Measurements from ENCODE around the gene TSEN2. TPM values are rescaled to one million over a fixed set of nuclear protein-coding genes. Genes with fewer than 3 reads are reported as not detected.

TSEN2 gene
- total RNA-seq, 1 donor from 2014 or later, result 21.3 TPM

DNA sequence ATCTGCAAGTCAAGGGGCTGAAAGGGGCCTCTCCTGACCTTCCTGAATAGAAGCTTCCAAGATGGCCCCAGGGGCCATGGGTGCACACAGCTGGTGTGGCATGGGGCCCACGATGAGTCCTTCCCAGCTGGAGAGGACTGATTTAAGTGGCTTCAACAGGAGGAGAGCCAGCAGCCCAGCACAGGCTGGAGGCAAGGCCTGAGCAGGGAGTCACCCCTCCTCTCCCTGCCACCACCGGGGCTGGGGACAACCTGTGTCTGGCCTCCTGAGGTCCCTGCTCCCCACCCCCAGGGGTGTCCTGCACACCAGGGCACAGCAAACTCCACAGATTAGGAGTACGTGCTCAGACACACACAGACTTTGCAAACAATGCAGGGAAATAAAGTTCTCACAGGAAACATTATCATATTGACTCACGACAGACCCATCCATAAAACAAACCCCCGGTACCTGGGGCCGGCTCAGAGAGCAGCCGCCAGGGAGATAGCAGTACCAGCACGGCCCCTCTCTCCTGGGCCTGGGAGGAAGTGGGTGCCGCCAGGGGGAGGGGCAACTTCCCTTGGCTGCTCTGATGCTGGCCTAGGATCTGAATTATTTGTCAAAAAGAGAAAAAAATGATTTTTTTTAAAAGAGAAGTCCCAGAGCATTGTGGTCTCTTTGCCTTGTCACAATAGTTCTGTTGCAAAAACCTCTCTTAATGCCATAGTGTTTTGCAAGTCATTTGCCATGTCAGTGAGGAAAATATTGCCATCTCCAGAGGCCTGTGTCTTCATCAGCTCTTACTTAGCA lies 21.9 kb upstream of the TSEN2 start:
- H3F3A ChIP-seq (ENCODE audit: low read depth), result no peaks in the 10 kb centered on the region
- H3K36me3 Mint-ChIP-seq, result no peaks in the 10 kb centered on the region
- H3K27me3 Mint-ChIP-seq (ENCODE audit: insufficient read depth, low read depth), result no peaks in the 10 kb centered on the region
- no peak overlapping the region for H3K4me2 ChIP-seq
- no peaks in the 10 kb centered on the region for H3K79me2 ChIP-seq (ENCODE audit: low read depth)
- H3K27me3 ChIP-seq, result no peaks in the 10 kb centered on the region
- no peak for DNase-seq (ENCODE audit: low spot score)
- H4K20me1 ChIP-seq (ENCODE audit: low read depth), result no peaks in the 10 kb centered on the region
- H3K9ac ChIP-seq, result no peak overlapping the region
- no peak overlapping the region for H3K27ac ChIP-seq
- no peaks in the 10 kb centered on the region for H3K36me3 ChIP-seq
- TF ChIP-seq EZH2 (IDR thresholded peaks at IDR 0.05) (no peak), EZH2phosphoT487 (IDR thresholded peaks at IDR 0.05) (no peak)
- TF ChIP-seq, protein P1, sequence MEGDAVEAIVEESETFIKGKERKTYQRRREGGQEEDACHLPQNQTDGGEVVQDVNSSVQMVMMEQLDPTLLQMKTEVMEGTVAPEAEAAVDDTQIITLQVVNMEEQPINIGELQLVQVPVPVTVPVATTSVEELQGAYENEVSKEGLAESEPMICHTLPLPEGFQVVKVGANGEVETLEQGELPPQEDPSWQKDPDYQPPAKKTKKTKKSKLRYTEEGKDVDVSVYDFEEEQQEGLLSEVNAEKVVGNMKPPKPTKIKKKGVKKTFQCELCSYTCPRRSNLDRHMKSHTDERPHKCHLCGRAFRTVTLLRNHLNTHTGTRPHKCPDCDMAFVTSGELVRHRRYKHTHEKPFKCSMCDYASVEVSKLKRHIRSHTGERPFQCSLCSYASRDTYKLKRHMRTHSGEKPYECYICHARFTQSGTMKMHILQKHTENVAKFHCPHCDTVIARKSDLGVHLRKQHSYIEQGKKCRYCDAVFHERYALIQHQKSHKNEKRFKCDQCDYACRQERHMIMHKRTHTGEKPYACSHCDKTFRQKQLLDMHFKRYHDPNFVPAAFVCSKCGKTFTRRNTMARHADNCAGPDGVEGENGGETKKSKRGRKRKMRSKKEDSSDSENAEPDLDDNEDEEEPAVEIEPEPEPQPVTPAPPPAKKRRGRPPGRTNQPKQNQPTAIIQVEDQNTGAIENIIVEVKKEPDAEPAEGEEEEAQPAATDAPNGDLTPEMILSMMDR (IDR thresholded peaks at IDR 0.05), result no peak
- no peak overlapping the region for H2AFZ ChIP-seq (replicated peaks)
- H3K4me3 ChIP-seq, result no peak overlapping the region
- H3K4me1 ChIP-seq, result no peaks in the 10 kb centered on the region
- no peak overlapping the region for H3K4me3 Mint-ChIP-seq
- H3K9me3 ChIP-seq (ENCODE audit: low read depth), result no peaks in the 10 kb centered on the region
- no peak overlapping the region for H3K27ac Mint-ChIP-seq
- H3K9me3 Mint-ChIP-seq, result no peaks in the 10 kb centered on the region
- H3K4me1 Mint-ChIP-seq, result no peaks in the 10 kb centered on the region

DNA sequence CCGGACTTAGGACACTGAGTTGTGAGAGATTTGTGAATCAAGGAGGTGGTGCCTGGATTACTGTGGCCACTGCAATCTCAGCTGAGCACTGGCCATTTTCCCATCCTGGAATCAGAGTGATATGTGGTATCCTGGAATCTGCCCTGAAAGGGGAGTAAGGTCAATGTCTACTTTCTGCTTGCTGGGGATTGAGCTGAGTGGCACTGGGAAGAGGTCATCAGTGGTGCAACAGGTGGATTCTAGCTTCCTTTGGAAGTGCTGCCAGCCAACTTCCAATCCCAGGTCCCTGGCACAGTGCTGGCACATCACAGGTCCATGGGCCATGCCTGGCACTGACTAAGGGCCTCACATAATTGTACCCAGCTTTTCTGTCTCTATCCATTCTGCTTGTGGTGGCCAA lies 20.6 kb upstream of the TSEN2 start:
- Histone ChIP-seq H4K20me1 (ENCODE audit: low read depth) (no peaks in the 10 kb centered on the region), H3K36me3 (no peaks in the 10 kb centered on the region), H3K27me3 (no peaks in the 10 kb centered on the region), H3K79me2 (ENCODE audit: low read depth) (no peaks in the 10 kb centered on the region), H3K4me3 (no peak overlapping the region), H3K9me3 (ENCODE audit: low read depth) (no peaks in the 10 kb centered on the region), H3F3A (ENCODE audit: low read depth) (no peaks in the 10 kb centered on the region), H3K4me2 (no peak overlapping the region), H3K9ac (no peak overlapping the region), H3K27ac (no peak overlapping the region), H3K4me1 (no peaks in the 10 kb centered on the region), H2AFZ (replicated peaks) (no peak overlapping the region)
- no peak overlapping the region for H3K4me3 Mint-ChIP-seq
- no peaks in the 10 kb centered on the region for H3K36me3 Mint-ChIP-seq
- DNase-seq (ENCODE audit: low spot score), result no peak
- TF ChIP-seq EZH2 (IDR thresholded peaks at IDR 0.05), result no peak
- TF ChIP-seq EZH2phosphoT487 (IDR thresholded peaks at IDR 0.05), result no peak
- TF ChIP-seq, protein P1 (IDR thresholded peaks at IDR 0.05), result no peak
- H3K27me3 Mint-ChIP-seq (ENCODE audit: insufficient read depth, low read depth), result no peaks in the 10 kb centered on the region
- H3K27ac Mint-ChIP-seq, result no peak overlapping the region
- H3K9me3 Mint-ChIP-seq, result no peaks in the 10 kb centered on the region
- H3K4me1 Mint-ChIP-seq, result no peaks in the 10 kb centered on the region

DNA sequence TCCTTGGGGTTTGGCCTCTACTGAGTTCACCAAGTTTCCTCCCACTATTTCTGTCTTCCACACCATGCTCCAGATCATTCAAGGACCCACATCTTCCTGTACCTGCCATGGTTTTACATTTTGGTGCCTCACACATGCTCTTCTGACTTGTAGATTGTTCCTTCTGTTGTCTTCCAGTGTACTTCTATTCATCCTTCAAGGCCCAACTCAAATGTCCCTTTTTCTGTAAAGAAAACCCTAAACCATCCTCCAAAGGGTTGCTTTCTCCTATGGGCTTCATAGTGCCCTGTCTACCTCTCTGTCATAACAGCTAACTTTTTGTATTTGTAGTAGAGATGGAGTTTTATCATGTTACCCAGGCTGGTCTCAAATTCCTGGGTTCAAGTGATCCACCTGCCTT lies 20.1 kb upstream of the TSEN2 start:
- no peaks in the 10 kb centered on the region for H3K27me3 ChIP-seq

More for the DNA sequence above, 20.1 kb upstream of the TSEN2 start:
- no peaks in the 10 kb centered on the region for H3K27me3 Mint-ChIP-seq (ENCODE audit: insufficient read depth, low read depth)
- Histone ChIP-seq H2AFZ (replicated peaks) (no peak overlapping the region), H3K4me3 (no peak overlapping the region), H3K4me2 (no peak overlapping the region), H4K20me1 (ENCODE audit: low read depth) (no peaks in the 10 kb centered on the region), H3K79me2 (ENCODE audit: low read depth) (no peaks in the 10 kb centered on the region), H3K9ac (no peak overlapping the region), H3K9me3 (ENCODE audit: low read depth) (no peaks in the 10 kb centered on the region), H3K4me1 (no peaks in the 10 kb centered on the region), H3K27ac (no peak overlapping the region), H3F3A (ENCODE audit: low read depth) (no peaks in the 10 kb centered on the region), H3K36me3 (no peaks in the 10 kb centered on the region)
- DNase-seq (ENCODE audit: low spot score), result no peak
- H3K4me3 Mint-ChIP-seq, result no peak overlapping the region
- no peaks in the 10 kb centered on the region for H3K9me3 Mint-ChIP-seq
- no peak overlapping the region for H3K27ac Mint-ChIP-seq
- H3K4me1 Mint-ChIP-seq, result no peaks in the 10 kb centered on the region
- TF ChIP-seq EZH2phosphoT487 (IDR thresholded peaks at IDR 0.05) (no peak), EZH2 (IDR thresholded peaks at IDR 0.05) (no peak)
- TF ChIP-seq, protein P1 (IDR thresholded peaks at IDR 0.05), result no peak
- no peaks in the 10 kb centered on the region for H3K36me3 Mint-ChIP-seq
